Psoas muscle (tissue), 8 donors: ENCODE data around the gene ARL13B. TPM values are rescaled to one million over a fixed set of nuclear protein-coding genes. Genes with fewer than 3 reads are reported as not detected.

Source experiments
- ATAC-seq, 4 donors: fragments of 200-7000 bp; cut with Tn5 transposase; one replicate each; pipeline ENCODE4 v1.9.1; 2020; ENCODE audit warnings: moderate library complexity in 3 of 4, mild to moderate bottlenecking in 2 of 4
- DNase-seq, 2 donors: peaks; one replicate each; pipeline ENCODE4 v3.0.0-alpha.2; 2020
- H3K27ac ChIP-seq: fragments of 200-600 bp; one replicate; pipeline ENCODE4 v1.8.0; 2022
- H3K27me3 ChIP-seq, 3 donors: fragments of 200-600 bp in 1 of 3; one replicate each; pipeline versions ENCODE4 v1.6.1 to v1.8.0; 2013 to 2022; ENCODE audit warnings: low read length in 2 of 3, mild to moderate bottlenecking in 2 of 3, moderate library complexity in 1 of 3; ENCODE audit not compliant: insufficient read depth in 3 of 3
- H3K36me3 ChIP-seq, 2 donors: fragments of 200-600 bp in 1 of 2; one replicate each; pipeline versions ENCODE4 v1.6.1 to v1.8.0; 2013 to 2022; ENCODE audit warnings: low read depth in 1 of 2, mild to moderate bottlenecking in 1 of 2, moderate library complexity in 1 of 2; ENCODE audit not compliant: insufficient read depth in 1 of 2
- H3K4me1 ChIP-seq: fragments of 200-600 bp; one replicate; pipeline ENCODE4 v1.8.0; 2022
- H3K4me3 ChIP-seq: fragments of 200-600 bp; one replicate; pipeline ENCODE4 v1.8.0; 2022; ENCODE audit warnings: mild to moderate bottlenecking
- H3K9me3 ChIP-seq: fragments of 200-600 bp; one replicate; pipeline ENCODE4 v1.8.0; 2022
- WGBS, 3 donors: extraction: QIAGEN DNeasy Blood & Tissue Kit; methylation state at CpG; one replicate each; pipeline versions ENCODE4 v1.1.6 to v1.1.7; 2013; 5-methylcytosine and 5-hydroxymethylcytosine counted together
- intact Hi-C, 2 donors: fragments of 100-400 bp; cut with DNase I; formaldehyde crosslinking; loops; one replicate each; pipeline versions ENCODE4 v1.11.0 to v1.14.2; 2022
- polyA plus RNA-seq, 3 donors: library from polyadenylated mRNA; stranded (reverse); fragments of 200-250 nt; gene quantifications; one replicate each; pipeline ENCODE4 v1.2.3, GENCODE V29; 2013
- total RNA-seq, 4 donors: library from RNA; stranded (reverse); fragmentation: NEBNext Ultra II Directional in 2 of 4; extraction: Animal tissue kit (Norgen Biotek cat#: 25700) in 2 of 4; gene quantifications; one replicate each; pipeline versions ENCODE4 v1.2.1 to v1.2.4, GENCODE V29; 2021 to 2023
- TF ChIP-seq, protein P1 (sequence below): fragments of 200-600 bp; IDR thresholded peaks from one replicate; pipeline ENCODE4 v1.8.0; 2022; ENCODE audit warnings: antibody characterized with exemption
- donor health status: healthy with polysubstance abuse.
- donor health status: DM: no; HTN: no; CAD: no; lungs with moderate emphysema.
- donor health status: Bipolar disorder and iron deficiency.
- donor health status: healthy.
- donor health status: DM: yes; HTN: yes; CAD: no.
- donor health status: DM: no; HTN: no; CAD: no.
- donor health status: DM: no; HTN: no; CAD: no.
- donor health status: DM: yes; HTN: yes; CAD: no.

ARL13B gene
- total and polyA plus RNA-seq, 7 donors = 0.86 to 2.6 (median 1.8) TPM

DNA sequence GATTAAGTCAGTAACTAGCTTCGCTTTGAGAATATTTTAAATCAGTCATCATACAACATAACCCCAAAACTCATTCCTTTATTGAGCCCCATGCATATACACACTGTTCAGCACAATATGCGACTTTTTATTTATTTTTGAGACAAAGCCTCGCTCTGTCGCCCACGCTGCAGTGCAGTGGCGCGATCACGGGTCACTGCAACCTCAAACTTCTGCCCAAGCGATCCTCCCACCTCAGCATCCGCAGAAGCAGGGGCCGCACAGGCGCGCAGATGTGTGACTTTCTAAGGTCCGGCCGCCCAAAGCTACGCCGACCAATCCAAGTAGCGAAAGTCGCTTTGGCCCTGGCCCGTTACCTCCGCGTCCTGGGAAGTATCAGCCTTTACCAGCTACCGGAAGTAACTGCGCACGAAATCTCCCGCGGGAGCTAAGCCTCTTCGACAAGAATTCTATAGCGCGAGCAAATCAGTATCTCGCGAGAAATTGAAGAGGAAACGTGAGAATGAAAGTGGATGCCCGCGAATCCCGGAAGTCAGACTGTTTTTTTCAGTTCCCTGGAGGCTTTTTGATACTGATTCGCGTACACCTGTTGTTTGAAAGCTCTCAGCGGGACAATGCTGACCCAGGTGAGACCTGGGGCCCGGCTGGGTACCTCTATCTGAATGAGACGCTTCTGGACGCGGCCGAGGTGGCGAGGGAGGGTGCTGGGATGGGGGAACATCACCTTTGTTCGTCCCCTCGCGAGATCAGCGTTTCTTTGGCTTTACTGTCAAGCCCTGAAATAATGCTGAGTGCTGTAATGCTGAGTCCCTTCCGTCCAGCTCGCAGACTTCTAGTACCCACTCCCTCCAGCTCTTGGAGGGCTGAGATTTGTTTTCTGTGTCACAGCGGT, 82.8 kb downstream of the ARL13B start, which contains the start of the genes DHFR2 and NSUN3:
DHFR2 (minus strand) TSS at position 404 of the 892 bp plus-strand sequence. CDS start 1,405 bp downstream, outside the sequence.
NSUN3 (plus strand) TSS at position 549 of the 892 bp plus-strand sequence; CDS start at position 615, 66 bp downstream.
- TF ChIP-seq, protein P1, sequence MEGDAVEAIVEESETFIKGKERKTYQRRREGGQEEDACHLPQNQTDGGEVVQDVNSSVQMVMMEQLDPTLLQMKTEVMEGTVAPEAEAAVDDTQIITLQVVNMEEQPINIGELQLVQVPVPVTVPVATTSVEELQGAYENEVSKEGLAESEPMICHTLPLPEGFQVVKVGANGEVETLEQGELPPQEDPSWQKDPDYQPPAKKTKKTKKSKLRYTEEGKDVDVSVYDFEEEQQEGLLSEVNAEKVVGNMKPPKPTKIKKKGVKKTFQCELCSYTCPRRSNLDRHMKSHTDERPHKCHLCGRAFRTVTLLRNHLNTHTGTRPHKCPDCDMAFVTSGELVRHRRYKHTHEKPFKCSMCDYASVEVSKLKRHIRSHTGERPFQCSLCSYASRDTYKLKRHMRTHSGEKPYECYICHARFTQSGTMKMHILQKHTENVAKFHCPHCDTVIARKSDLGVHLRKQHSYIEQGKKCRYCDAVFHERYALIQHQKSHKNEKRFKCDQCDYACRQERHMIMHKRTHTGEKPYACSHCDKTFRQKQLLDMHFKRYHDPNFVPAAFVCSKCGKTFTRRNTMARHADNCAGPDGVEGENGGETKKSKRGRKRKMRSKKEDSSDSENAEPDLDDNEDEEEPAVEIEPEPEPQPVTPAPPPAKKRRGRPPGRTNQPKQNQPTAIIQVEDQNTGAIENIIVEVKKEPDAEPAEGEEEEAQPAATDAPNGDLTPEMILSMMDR = no peak
- intact Hi-C loops = no loop called here

DNA sequence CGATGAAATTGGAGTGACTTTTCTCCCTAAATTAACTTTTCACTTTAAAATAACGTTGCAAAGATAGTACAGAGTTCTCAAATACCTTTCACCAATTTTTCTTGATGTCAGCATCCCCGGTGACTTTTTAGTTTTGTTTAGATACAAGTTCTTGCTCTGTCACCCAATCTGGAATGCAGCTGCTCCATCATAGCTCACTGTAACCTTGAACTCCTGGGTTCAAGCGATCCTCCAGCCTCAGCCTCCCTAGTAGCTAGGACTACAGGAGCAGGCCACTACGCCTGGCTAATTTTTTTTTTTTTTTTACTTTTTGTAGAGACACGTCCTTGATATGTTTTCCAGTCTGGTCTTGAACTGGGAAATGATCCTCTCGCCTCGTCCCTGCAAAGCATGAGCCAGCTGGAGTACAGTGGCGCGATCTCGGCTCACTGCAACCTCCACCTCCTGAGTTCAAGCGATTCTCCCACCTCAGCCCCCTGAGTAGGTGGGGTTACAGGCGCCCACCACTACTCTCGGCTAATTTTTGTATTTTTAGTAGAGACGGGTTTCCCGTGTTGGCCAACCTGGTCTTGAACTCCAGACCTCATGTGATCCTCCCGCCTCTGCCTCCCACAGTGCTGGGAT, 83.7 kb downstream of the ARL13B start:
- Histone ChIP-seq H3K36me3 (no peaks in the 10 kb centered on the region), H3K27me3 (no peaks in the 10 kb centered on the region)
- 48 to 49% (median 48%) methylated on average over 17 of the region's 17 CpGs for WGBS, 3 donors

More for the DNA sequence above, 82.8 kb downstream of the ARL13B start, which contains the start of the genes DHFR2 and NSUN3:
- H3K36me3 ChIP-seq = no peaks in the 10 kb centered on the region
- H3K4me3 ChIP-seq = peak within 1 kb of the TSS; percentile 74
- H3K27me3 ChIP-seq = no peaks in the 10 kb centered on the region
- ATAC-seq = peak; percentile 90 to 95 (median 94)
- peak within 1 kb of the TSS; percentile 79 for H3K27ac ChIP-seq
- WGBS, 3 donors = 0 to 1% (median 1%) methylated on average over 52 of the region's 52 CpGs
- no peaks in the 10 kb centered on the region for H3K9me3 ChIP-seq
- peak; percentile 88 to 91 for DNase-seq
- peaks cover 4% of the 10 kb centered on the region for H3K4me1 ChIP-seq

DNA sequence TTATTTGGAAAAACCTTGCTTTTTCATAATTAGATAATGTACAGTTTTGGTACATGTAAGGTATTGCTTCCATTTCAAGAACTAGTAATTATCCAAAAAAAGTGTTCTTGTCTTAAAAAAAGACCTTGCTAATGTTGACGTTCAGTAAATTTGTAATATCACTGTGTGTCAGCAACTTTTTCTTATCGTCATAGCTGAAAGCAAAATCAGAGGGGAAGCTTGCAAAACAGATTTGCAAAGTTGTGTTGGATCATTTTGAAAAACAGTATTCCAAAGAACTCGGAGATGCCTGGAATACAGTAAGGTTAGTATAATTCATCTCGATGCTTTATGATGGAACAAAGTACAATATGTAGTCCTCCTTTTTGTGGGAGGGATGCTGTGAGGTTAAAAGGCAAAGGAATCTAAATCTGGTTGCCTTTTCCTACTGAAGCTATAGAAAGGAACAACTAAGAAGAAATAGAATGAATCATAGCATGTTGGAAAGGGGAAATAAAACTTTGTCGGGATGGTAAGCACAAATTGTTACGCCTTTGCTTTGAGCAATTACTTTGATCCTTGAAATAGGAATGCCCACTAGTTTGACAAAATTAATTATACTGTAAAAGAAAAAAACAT, 84.4 kb downstream of the ARL13B start:
- intact Hi-C loops = no loop called here
- peak overlapping the region; percentile 74 for H3K4me3 ChIP-seq
- peaks cover 4% of the 10 kb centered on the region for H3K4me1 ChIP-seq
- no peak for ATAC-seq
- DNase-seq = no peak
- H3K36me3 ChIP-seq = no peaks in the 10 kb centered on the region
- no peaks in the 10 kb centered on the region for H3K27me3 ChIP-seq
- 69 to 74% (median 73%) methylated on average over 6 of the region's 6 CpGs for WGBS, 3 donors
- H3K9me3 ChIP-seq = no peaks in the 10 kb centered on the region
- no peak overlapping the region for H3K27ac ChIP-seq
- TF ChIP-seq, protein P1 = no peak

More for the DNA sequence above, 83.7 kb downstream of the ARL13B start:
- DNase-seq (no peak), ATAC-seq (no peak)
- Histone ChIP-seq H3K27ac (peak overlapping the region; percentile 79), H3K9me3 (no peaks in the 10 kb centered on the region), H3K4me1 (peaks cover 4% of the 10 kb centered on the region), H3K4me3 (peak overlapping the region; percentile 74)
- intact Hi-C loops = no loop called here
- TF ChIP-seq, protein P1 = no peak

DNA sequence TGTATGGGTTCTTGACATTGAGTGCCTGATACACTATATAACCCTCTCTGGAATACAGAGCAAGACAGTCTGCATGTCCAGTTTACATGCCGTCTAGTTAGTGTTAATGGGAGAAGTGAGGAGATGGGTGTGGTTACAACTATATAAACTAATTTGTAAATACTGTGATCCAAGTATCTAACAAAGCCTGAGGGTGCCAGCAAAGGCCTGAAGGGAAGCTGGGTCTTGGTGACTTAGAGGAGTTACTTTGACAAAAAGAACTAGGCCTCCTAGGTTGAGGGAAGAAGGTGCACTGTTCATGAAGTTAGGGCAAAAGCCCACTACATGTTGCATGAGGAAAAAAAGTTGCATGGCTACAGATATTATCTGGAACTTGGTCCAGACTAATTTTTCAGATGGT, 85.2 kb downstream of the ARL13B start:
- Histone ChIP-seq H3K9me3 (no peaks in the 10 kb centered on the region), H3K27me3 (no peaks in the 10 kb centered on the region), H3K4me1 (peaks cover 4% of the 10 kb centered on the region), H3K27ac (no peak overlapping the region), H3K4me3 (no peak overlapping the region), H3K36me3 (no peaks in the 10 kb centered on the region)
- DNase-seq = no peak
- WGBS, 3 donors = 42 to 58% (median 46%) methylated on average over 1 of the region's 1 CpG
- intact Hi-C loops = loop anchor here (5.0 kb wide), 1 partner anchor 63 kb away; no protein-coding TSS in a partner anchor
- TF ChIP-seq, protein P1 = no peak
- ATAC-seq = no peak
